ENCODE results near the gene TBATA.

The TBATA gene

GRCh38 chr10:70743430-70743788 is 41.8 kb downstream of the TBATA start:
- DNase-seq (ENCODE audit: low read depth): no peak

GRCh38 chr10:70742537-70743429 is 42.4 kb downstream of the TBATA start:
- no peak for DNase-seq (ENCODE audit: low read depth)

GRCh38 chr10:70740406-70741288 is 44.5 kb downstream of the TBATA start:
- no peak for DNase-seq (ENCODE audit: low read depth)

- DNase-seq (ENCODE audit: low read depth): no peak
These were observed 46.4 kb downstream of the TBATA start for GRCh38 chr10:70738761-70739121.

GRCh38 chr10:70738006-70738760 is 47.0 kb downstream of the TBATA start:
- DNase-seq (ENCODE audit: low read depth): no peak

GRCh38 chr10:70737250-70737649 is 47.9 kb downstream of the TBATA start:
- no peak for DNase-seq (ENCODE audit: low read depth)

- no peak for DNase-seq (ENCODE audit: low read depth)
These were observed 48.7 kb downstream of the TBATA start for GRCh38 chr10:70736525-70736924.

GRCh38 chr10:70735161-70735560 is 50.0 kb downstream of the TBATA start:
- DNase-seq (ENCODE audit: low read depth): no peak

- no peak for DNase-seq (ENCODE audit: low read depth)
These were observed 52.1 kb downstream of the TBATA start for GRCh38 chr10:70733051-70733450.

GRCh38 chr10:70732569-70732968 is 52.6 kb downstream of the TBATA start:
- no peak for DNase-seq (ENCODE audit: low read depth)

GRCh38 chr10:70730955-70731354 is 54.2 kb downstream of the TBATA start:
- DNase-seq (ENCODE audit: low read depth): no peak

GRCh38 chr10:70729763-70730357 is 55.3 kb downstream of the TBATA start:
- no peak for DNase-seq (ENCODE audit: low read depth)

GRCh38 chr10:70728328-70728727 is 56.8 kb downstream of the TBATA start:
- DNase-seq (ENCODE audit: low read depth): no peak

GRCh38 chr10:70726909-70727495 is 58.2 kb downstream of the TBATA start:
- DNase-seq (ENCODE audit: low read depth): no peak

- DNase-seq (ENCODE audit: low read depth): no peak
These were observed 61.4 kb downstream of the TBATA start for GRCh38 chr10:70723771-70724170.

- DNase-seq (ENCODE audit: low read depth): no peak
These were observed 62.3 kb downstream of the TBATA start for GRCh38 chr10:70722820-70723424.

All from stimulated activated CD8-positive, alpha-beta memory T cell treated with anti-CD3 and anti-CD28 coated beads, Interleukin-15, amount 100 ng/mL, for 1 hour (primary cell).